ENCODE measurements around the gene SRSF3. TPM values are rescaled to one million over a fixed set of nuclear protein-coding genes. Genes with fewer than 3 reads are reported as not detected.
"Not testable (repeated sequence)": the region's sequence is repeated elsewhere in the genome, so short reads cannot be mapped to it uniquely, and the experiment has no call there.

SRSF3 gene
- total RNA-seq, 4 donors from 2014 or later, result 108 to 195 (median 156) TPM

GRCh38 chr6:36649701-36650484, 55.7 kb downstream of the SRSF3 start:
- TF ChIP-seq EP300 (IDR thresholded peaks at IDR 0.05), result no peak
- no peak for TF ChIP-seq POLR2A (IDR thresholded peaks at IDR 0.05)
- TF ChIP-seq CTCF (IDR thresholded peaks at IDR 0.05), result no peak
- no peak for TF ChIP-seq POLR2AphosphoS5 (IDR thresholded peaks at IDR 0.05)
- no peak for ATAC-seq
- Histone ChIP-seq H3K9me3 (no peaks in the 10 kb centered on the region), H3K4me1 (no peaks in the 10 kb centered on the region), H3K36me3 (no peaks in the 10 kb centered on the region), H3K27ac (no peak overlapping the region), H3K4me3 (no peak overlapping the region), H3K27me3 (no peaks in the 10 kb centered on the region)
- 34 to 68% methylated on average over 4 to 11 of the region's 13 CpGs for WGBS, 2 donors (ENCODE audit: low coverage in 1 of 2)

GRCh38 chr6:36650848-36651478, 56.8 kb downstream of the SRSF3 start:
- Histone ChIP-seq H3K36me3 (no peaks in the 10 kb centered on the region), H3K4me3 (no peak overlapping the region), H3K27ac (no peak overlapping the region), H3K4me1 (no peaks in the 10 kb centered on the region), H3K9me3 (no peaks in the 10 kb centered on the region), H3K27me3 (no peaks in the 10 kb centered on the region)
- no peak for ATAC-seq
- whole genome bisulfite sequencing, 2 donors (ENCODE audit: low coverage in 1 of 2), result 37 to 44% methylated on average over 2 of the region's 2 CpGs
- no peak for TF ChIP-seq CTCF (IDR thresholded peaks at IDR 0.05)
- TF ChIP-seq POLR2AphosphoS5 (IDR thresholded peaks at IDR 0.05), result no peak
- no peak for TF ChIP-seq EP300 (IDR thresholded peaks at IDR 0.05)

GRCh38 chr6:36651659-36652379, 57.7 kb downstream of the SRSF3 start:
- H3K4me3 ChIP-seq, result no peak overlapping the region
- no peak for ATAC-seq
- 90 to 100% methylated on average over 1 to 4 of the region's 11 CpGs for WGBS, 2 donors (ENCODE audit: low coverage in 1 of 2)
- H3K4me1 ChIP-seq, result no peaks in the 10 kb centered on the region
- no peaks in the 10 kb centered on the region for H3K9me3 ChIP-seq
- no peaks in the 10 kb centered on the region for H3K36me3 ChIP-seq
- H3K27me3 ChIP-seq, result no peaks in the 10 kb centered on the region
- no peak overlapping the region for H3K27ac ChIP-seq
- TF ChIP-seq POLR2A (IDR thresholded peaks at IDR 0.05) (no peak), POLR2AphosphoS5 (IDR thresholded peaks at IDR 0.05) (no peak)

- H3K27me3 ChIP-seq, H3K27ac ChIP-seq, ATAC-seq, H3K4me3 ChIP-seq, H3K36me3 ChIP-seq, H3K9me3 ChIP-seq: not testable (repeated sequence)
- H3K4me1 ChIP-seq, result peaks cover 0 to 13% (median 0%) of the 10 kb centered on the region in 3 donors
- 85 to 96% methylated on average over 4 to 5 of the region's 5 CpGs for WGBS, 2 donors (ENCODE audit: low coverage in 1 of 2)
Measured at GRCh38 chr6:36654469-36654868, 60.3 kb downstream of the SRSF3 start.

Small RNA genes lying within 50 kb of the gene (small RNA-seq; reads per million reads assigned to genes)
- gene MIR3925 (0 reads per million in 4 donors), gene RNU1-88P (0 to 0.49 (median 0.04) reads per million in 4 donors)

Other genes starting within 250 kb of the SRSF3 start
- gene ETV7, start 206.7 kb upstream of the SRSF3 start, total RNA-seq, result 1 to 10 TPM in 2 of 4 donors, not detected in 2; 1.3 to 1.5 TPM
- 1 to 10 TPM in 1 of 4 donors, not detected in 3; 2.0 TPM for gene PXT1, start 151.5 kb upstream of the SRSF3 start, total RNA-seq
- 10 to 100 TPM; 60.2 to 92.9 (median 67.6) TPM for gene KCTD20, start 151.4 kb upstream of the SRSF3 start, total RNA-seq
- 10 to 100 TPM; 20.5 to 51.0 (median 40.6) TPM for gene STK38, start 46.9 kb upstream of the SRSF3 start, total RNA-seq
- 100 to 1,000 TPM in 1 of 4 donors, 10 to 100 TPM in 3; 49.7 to 137 (median 81.7) TPM for gene CDKN1A, start 84.4 kb downstream of the SRSF3 start, total RNA-seq
- 1 to 10 TPM in 1 of 4 donors, under 1 TPM in 2, not detected in 1; 0.67 to 1.6 (median 0.89) TPM for gene RAB44, start 103.5 kb downstream of the SRSF3 start, total RNA-seq
- gene CPNE5, start 245.1 kb downstream of the SRSF3 start, total RNA-seq, result 1 to 10 TPM in 2 of 4 donors, under 1 TPM in 2; 0.42 to 2.3 (median 1.5) TPM

Measured in gastroesophageal sphincter (tissue), 4 donors.